ENCODE results near the gene SLC5A6. TPM values are rescaled to one million over a fixed set of nuclear protein-coding genes. Genes with fewer than 3 reads are reported as not detected.

The SLC5A6 gene
- polyA plus RNA-seq, 1 experiment = 22.0 TPM

DNA sequence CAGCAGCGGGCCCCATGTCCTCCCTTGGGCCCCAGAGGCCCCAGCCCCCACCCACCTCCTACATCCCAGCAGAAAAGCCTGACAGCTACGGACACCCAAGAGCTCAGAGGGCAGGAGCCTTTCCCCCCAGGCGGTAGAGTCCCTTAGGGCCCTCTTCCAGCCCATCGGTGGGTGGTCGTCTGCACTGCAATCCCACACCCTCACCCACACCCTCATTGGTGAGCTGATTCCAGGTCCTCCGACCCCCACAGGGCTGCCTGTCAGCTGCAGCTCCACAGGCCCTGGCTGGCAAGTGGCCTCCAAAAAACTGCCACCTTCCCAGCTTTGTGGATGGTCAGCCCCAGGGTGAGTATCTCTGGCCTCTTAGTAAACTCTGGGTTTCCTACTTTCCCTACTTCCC is 52.8 kb downstream of the SLC5A6 start:
- no peak overlapping the region for H3K4me3 ChIP-seq (ENCODE audit: low read depth, low read length)
- CTCF ChIA-PET = interaction anchor here (0.5 to 0.9 kb wide), 3 partner anchors 10 to 78 kb away, joined by 3 to 4 read pairs (median 3); no protein-coding TSS in a partner anchor
- peaks cover 22% of the 10 kb centered on the region for H3K27me3 ChIP-seq (ENCODE audit: control insufficient read depth, insufficient read depth, low read length)
- TF ChIP-seq, protein P1, sequence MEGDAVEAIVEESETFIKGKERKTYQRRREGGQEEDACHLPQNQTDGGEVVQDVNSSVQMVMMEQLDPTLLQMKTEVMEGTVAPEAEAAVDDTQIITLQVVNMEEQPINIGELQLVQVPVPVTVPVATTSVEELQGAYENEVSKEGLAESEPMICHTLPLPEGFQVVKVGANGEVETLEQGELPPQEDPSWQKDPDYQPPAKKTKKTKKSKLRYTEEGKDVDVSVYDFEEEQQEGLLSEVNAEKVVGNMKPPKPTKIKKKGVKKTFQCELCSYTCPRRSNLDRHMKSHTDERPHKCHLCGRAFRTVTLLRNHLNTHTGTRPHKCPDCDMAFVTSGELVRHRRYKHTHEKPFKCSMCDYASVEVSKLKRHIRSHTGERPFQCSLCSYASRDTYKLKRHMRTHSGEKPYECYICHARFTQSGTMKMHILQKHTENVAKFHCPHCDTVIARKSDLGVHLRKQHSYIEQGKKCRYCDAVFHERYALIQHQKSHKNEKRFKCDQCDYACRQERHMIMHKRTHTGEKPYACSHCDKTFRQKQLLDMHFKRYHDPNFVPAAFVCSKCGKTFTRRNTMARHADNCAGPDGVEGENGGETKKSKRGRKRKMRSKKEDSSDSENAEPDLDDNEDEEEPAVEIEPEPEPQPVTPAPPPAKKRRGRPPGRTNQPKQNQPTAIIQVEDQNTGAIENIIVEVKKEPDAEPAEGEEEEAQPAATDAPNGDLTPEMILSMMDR (IDR thresholded peaks at IDR 0.05; ENCODE audit: low read depth, low read length) = no peak
- POLR2A ChIA-PET = no interaction called here
- H3K9me3 ChIP-seq (ENCODE audit: control insufficient read depth, insufficient read depth, low read length) = no peaks in the 10 kb centered on the region
- no peak overlapping the region for H3K27ac ChIP-seq (ENCODE audit: low read depth, low read length)
- DNase-seq (ENCODE audit: low read depth, low spot score) = no peak

- ChIA-PET POLR2A (no interaction called here), CTCF (interaction anchor here (0.7 to 1.2 kb wide), 3 partner anchors 11 to 34 kb away, joined by 3 to 4 read pairs (median 4); no protein-coding TSS in a partner anchor)
- H3K27me3 ChIP-seq (ENCODE audit: control insufficient read depth, insufficient read depth, low read length) = peaks cover 19% of the 10 kb centered on the region
- H3K27ac ChIP-seq (ENCODE audit: low read depth, low read length) = no peak overlapping the region
- no peak for DNase-seq (ENCODE audit: low read depth, low spot score)
- H3K9me3 ChIP-seq (ENCODE audit: control insufficient read depth, insufficient read depth, low read length) = no peaks in the 10 kb centered on the region
- TF ChIP-seq, protein P1 (IDR thresholded peaks at IDR 0.05; ENCODE audit: low read depth, low read length) = no peak
- no peak overlapping the region for H3K4me3 ChIP-seq (ENCODE audit: low read depth, low read length)
Measured at GRCh38 chr2:27158468-27158867, 53.6 kb downstream of the SLC5A6 start.

DNA sequence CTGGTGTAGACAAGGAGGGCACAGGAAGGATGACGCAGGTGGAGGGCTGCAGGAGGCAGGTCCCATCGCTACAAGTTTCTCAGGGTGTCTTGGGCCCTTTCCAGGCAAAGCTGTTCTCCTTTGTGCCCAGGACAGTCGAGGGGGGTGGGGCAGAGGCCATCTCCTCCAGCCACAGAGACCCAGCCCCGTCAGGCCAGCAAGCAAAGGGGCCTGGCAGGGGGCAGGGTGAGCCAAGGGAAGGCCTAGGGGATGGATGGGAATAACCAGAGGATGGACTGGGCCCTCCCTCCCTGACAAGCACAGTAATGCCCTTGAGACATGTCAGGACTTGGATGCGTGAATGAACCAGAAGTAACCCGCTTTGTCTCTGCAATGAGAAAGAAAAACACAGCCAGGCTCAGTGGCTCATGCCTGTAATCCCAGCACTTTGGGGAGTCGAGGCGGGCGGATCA is 57.0 kb downstream of the SLC5A6 start:
- no peak overlapping the region for H3K27ac ChIP-seq (ENCODE audit: low read depth, low read length)
- no peak overlapping the region for H3K4me3 ChIP-seq (ENCODE audit: low read depth, low read length)
- ChIA-PET CTCF (interaction anchor here (1.4 kb wide), 1 partner anchor 15 kb away, joined by 4 read pairs; no protein-coding TSS in a partner anchor), POLR2A (no interaction called here)
- no peak for DNase-seq (ENCODE audit: low read depth, low spot score)
- peaks cover 25% of the 10 kb centered on the region for H3K27me3 ChIP-seq (ENCODE audit: control insufficient read depth, insufficient read depth, low read length)
- no peaks in the 10 kb centered on the region for H3K9me3 ChIP-seq (ENCODE audit: control insufficient read depth, insufficient read depth, low read length)
- TF ChIP-seq, protein P1 (IDR thresholded peaks at IDR 0.05; ENCODE audit: low read depth, low read length) = no peak

DNA sequence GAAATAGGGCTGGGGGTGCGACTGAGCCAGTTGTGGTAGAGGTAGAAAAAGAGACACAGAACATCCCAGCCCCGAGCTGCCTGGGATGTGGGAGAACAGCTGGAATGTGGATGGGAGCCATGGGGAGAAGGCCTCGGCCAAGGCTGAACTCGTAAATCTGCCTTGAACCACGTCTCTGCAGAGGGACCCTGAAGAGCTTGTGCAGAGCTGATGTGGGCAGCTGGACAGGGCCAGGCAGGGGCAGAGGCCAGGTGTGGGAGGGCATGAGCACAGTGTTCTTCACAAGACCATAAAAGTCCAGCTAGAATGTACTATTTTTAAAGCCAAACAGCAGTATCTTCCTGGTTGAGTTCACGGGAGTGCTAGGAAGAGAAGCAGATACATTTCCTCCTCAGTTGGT is 57.6 kb downstream of the SLC5A6 start:
- Histone ChIP-seq H3K9me3 (ENCODE audit: control insufficient read depth, insufficient read depth, low read length) (no peaks in the 10 kb centered on the region), H3K27ac (ENCODE audit: low read depth, low read length) (no peak overlapping the region), H3K27me3 (ENCODE audit: control insufficient read depth, insufficient read depth, low read length) (peaks cover 27% of the 10 kb centered on the region), H3K4me3 (ENCODE audit: low read depth, low read length) (no peak overlapping the region)
- TF ChIP-seq, protein P1 (IDR thresholded peaks at IDR 0.05; ENCODE audit: low read depth, low read length) = no peak
- ChIA-PET CTCF (interaction anchor here (1.4 kb wide), 1 partner anchor 15 kb away, joined by 4 read pairs; no protein-coding TSS in a partner anchor), POLR2A (no interaction called here)
- no peak for DNase-seq (ENCODE audit: low read depth, low spot score)

DNA sequence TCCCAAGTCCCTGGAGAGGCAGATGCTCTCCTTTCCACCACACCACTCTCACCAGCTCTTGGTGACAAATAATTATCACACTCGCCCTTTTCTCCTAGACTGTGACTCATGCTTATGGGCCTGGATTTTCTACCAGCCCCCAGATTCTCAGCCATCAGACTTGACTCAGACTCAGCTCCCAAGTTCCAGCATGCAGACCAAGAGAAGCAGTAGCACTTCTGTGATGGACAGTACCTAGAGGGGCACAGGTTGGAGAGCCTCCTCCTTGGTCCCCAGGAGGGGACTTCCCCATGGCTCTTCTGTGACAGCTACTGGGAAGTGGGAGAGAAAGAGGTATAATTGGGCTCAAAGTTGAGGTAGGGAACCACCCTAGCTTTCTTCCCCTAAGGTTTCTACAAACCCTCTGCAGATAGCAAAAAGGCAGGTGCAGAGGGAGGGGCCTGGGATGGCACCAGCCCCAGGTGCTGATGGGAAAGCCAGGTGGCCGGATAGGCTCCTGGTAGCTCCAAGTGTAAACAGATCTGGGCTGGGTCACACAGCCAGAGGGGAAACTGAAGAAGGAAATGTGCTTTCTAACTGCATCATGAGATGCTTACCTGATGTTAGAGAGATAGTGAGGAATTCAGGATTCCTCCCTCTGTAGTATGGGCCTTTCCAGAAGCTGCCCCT is 59.1 kb downstream of the SLC5A6 start:
- TF ChIP-seq, protein P1 (IDR thresholded peaks at IDR 0.05; ENCODE audit: low read depth, low read length) = no peak
- DNase-seq (ENCODE audit: low read depth, low spot score) = no peak
- POLR2A ChIA-PET = no interaction called here
- Histone ChIP-seq H3K4me3 (ENCODE audit: low read depth, low read length) (no peak overlapping the region), H3K27me3 (ENCODE audit: control insufficient read depth, insufficient read depth, low read length) (peaks cover 22% of the 10 kb centered on the region), H3K27ac (ENCODE audit: low read depth, low read length) (no peak overlapping the region), H3K9me3 (ENCODE audit: control insufficient read depth, insufficient read depth, low read length) (no peaks in the 10 kb centered on the region; the same call in 1 of the 2 replicates)
- CTCF ChIA-PET = interaction anchor here (0.6 to 2.0 kb wide), 2 partner anchors 33 to 38 kb away, joined by 5 to 8 read pairs; no protein-coding TSS in a partner anchor

All from AG04450 (cell line).